CD4-positive, CD25-positive, alpha-beta regulatory T cell (primary cell): Measurements from ENCODE around the gene TRAPPC12. TPM values are rescaled to one million over a fixed set of nuclear protein-coding genes. Genes with fewer than 3 reads are reported as not detected.
"Not testable (repeated sequence)": the region's sequence is repeated elsewhere in the genome, so short reads cannot be mapped to it uniquely, and the experiment has no call there.

Experiments
- ATAC-seq, 2 donors: fragments of 150-1000 bp; cut with Tn5 transposase; one replicate each; pipeline ENCODE4 v1.10.0; 2021; ENCODE audit warnings: low read depth in 2 of 2, moderate number of reproducible peaks in 2 of 2, moderate library complexity in 1 of 2
- DNase-seq, 3 donors: peaks; one replicate each; pipeline versions ENCODE4 v3.0.0 to v3.0.0-alpha.2; 2012 to 2022; ENCODE audit warnings: mixed read lengths in 1 of 3
- H3K27ac ChIP-seq: one replicate; pipeline ENCODE4 v1.7.0; 2013; ENCODE audit warnings: mild to moderate bottlenecking, low read length; ENCODE audit not compliant: insufficient read depth, poor library complexity, severe bottlenecking
- H3K27me3 ChIP-seq: one replicate; pipeline ENCODE4 v1.7.0; 2013; ENCODE audit warnings: low read length; ENCODE audit not compliant: control insufficient read depth, insufficient read depth
- H3K36me3 ChIP-seq: one replicate; pipeline ENCODE4 v1.7.0; 2013; ENCODE audit warnings: mild to moderate bottlenecking, low read length, moderate library complexity; ENCODE audit not compliant: control insufficient read depth, insufficient read depth
- H3K4me1 ChIP-seq: 2 replicates; pipeline ENCODE4 v1.7.0; 2013; ENCODE audit warnings: mild to moderate bottlenecking, low read length; ENCODE audit not compliant: insufficient read depth, control insufficient read depth, poor library complexity, severe bottlenecking
- H3K4me3 ChIP-seq: one replicate; pipeline ENCODE4 v1.7.0; 2013; ENCODE audit warnings: low read depth, mild to moderate bottlenecking, low read length, moderate library complexity
- H3K9me3 ChIP-seq, 2 experiments: 1 replicate in 1 of 2; 2 replicates in 1 of 2; pipeline ENCODE4 v1.7.0; 2013; ENCODE audit warnings: low read length in 2 of 2, mild to moderate bottlenecking in 1 of 2, moderate library complexity in 1 of 2; ENCODE audit not compliant: control insufficient read depth in 2 of 2
- H3K27ac Mint-ChIP-seq, 3 donors: one replicate each; pipeline ENCODE4 v1.8.0; 2020 to 2022; ENCODE audit warnings: mild to moderate bottlenecking in 3 of 3, mixed read lengths in 3 of 3, moderate library complexity in 2 of 3
- H3K27me3 Mint-ChIP-seq: one replicate; pipeline ENCODE4 v1.8.0; 2022; ENCODE audit warnings: mild to moderate bottlenecking, mixed read lengths
- H3K36me3 Mint-ChIP-seq: one replicate; pipeline ENCODE4 v1.8.0; 2020; ENCODE audit warnings: mixed read lengths
- H3K4me1 Mint-ChIP-seq, 4 donors: one replicate each; pipeline ENCODE4 v1.8.0; 2020 to 2022; ENCODE audit warnings: mixed read lengths in 4 of 4, mild to moderate bottlenecking in 1 of 4
- H3K4me3 Mint-ChIP-seq, 4 donors: one replicate each; pipeline ENCODE4 v1.8.0; 2020 to 2022; ENCODE audit warnings: mild to moderate bottlenecking in 4 of 4, mixed read lengths in 4 of 4, moderate library complexity in 3 of 4
- H3K9me3 Mint-ChIP-seq, 7 donors: one replicate each; pipeline ENCODE4 v1.8.0; 2020 to 2022; ENCODE audit warnings: mixed read lengths in 7 of 7, mild to moderate bottlenecking in 3 of 7, moderate library complexity in 2 of 7
- polyA plus RNA-seq, 4 donors: library from polyadenylated mRNA; unstranded; fragments of 300-500 nt; fragmentation: Illumina TruSeq; gene quantifications; one replicate each; pipeline ENCODE4 v1.2.3, GENCODE V29; 2021
- total RNA-seq: library from RNA; stranded (reverse); gene quantifications from one replicate; pipeline ENCODE4 v1.2.3, GENCODE V29; 2022

Gene TRAPPC12
- total and polyA plus RNA-seq, 5 donors from 2014 or later: 30.5 to 97.3 (median 34.2) TPM

- not testable (repeated sequence) for H3K4me3 Mint-ChIP-seq, H3K9me3 Mint-ChIP-seq, ATAC-seq, H3K4me1 ChIP-seq, H3K9me3 ChIP-seq, H3K4me1 Mint-ChIP-seq, H3K27ac ChIP-seq, DNase-seq, H3K27me3 Mint-ChIP-seq, H3K27me3 ChIP-seq, H3K4me3 ChIP-seq
- peaks cover 73% of the 10 kb centered on the region for H3K36me3 ChIP-seq
- Mint-ChIP-seq H3K27ac (peak overlapping the region in 1 of 3 donors; percentile 84), H3K36me3 (peaks cover 53% of the 10 kb centered on the region)
Observed at GRCh38 chr2:3447186-3447585, 67.7 kb downstream of the TRAPPC12 start.

GRCh38 chr2:3447789-3448317, 68.4 kb downstream of the TRAPPC12 start:
- Histone ChIP-seq H3K9me3 (no peaks in the 10 kb centered on the region), H3K36me3 (peaks cover 80% of the 10 kb centered on the region), H3K4me1 (no peaks in the 10 kb centered on the region), H3K4me3 (no peak overlapping the region), H3K27ac (no peak overlapping the region), H3K27me3 (no peaks in the 10 kb centered on the region)
- ATAC-seq (no peak), DNase-seq (no peak)
- Mint-ChIP-seq H3K9me3 (no peaks in the 10 kb centered on the region), H3K4me1 (peaks cover 0 to 2% (median 2%) of the 10 kb centered on the region in 4 donors), H3K27ac (no peak overlapping the region), H3K27me3 (no peaks in the 10 kb centered on the region), H3K36me3 (peaks cover 49% of the 10 kb centered on the region), H3K4me3 (no peak overlapping the region)

- not testable (repeated sequence) for H3K9me3 Mint-ChIP-seq, H3K4me1 ChIP-seq, H3K27ac Mint-ChIP-seq, H3K4me1 Mint-ChIP-seq, H3K4me3 ChIP-seq, H3K27me3 Mint-ChIP-seq, ATAC-seq, H3K4me3 Mint-ChIP-seq, H3K27ac ChIP-seq, H3K9me3 ChIP-seq, H3K27me3 ChIP-seq, DNase-seq
- peaks cover 83% of the 10 kb centered on the region for H3K36me3 ChIP-seq
- peaks cover 47% of the 10 kb centered on the region for H3K36me3 Mint-ChIP-seq
Observed at GRCh38 chr2:3448441-3448911, 69.0 kb downstream of the TRAPPC12 start.

GRCh38 chr2:3449086-3449485, 69.6 kb downstream of the TRAPPC12 start:
- peaks cover 81% of the 10 kb centered on the region for H3K36me3 ChIP-seq
- H3K4me1 ChIP-seq: no peaks in the 10 kb centered on the region
- H3K4me3 ChIP-seq: no peak overlapping the region
- no peak overlapping the region for H3K4me3 Mint-ChIP-seq
- H3K27ac ChIP-seq: no peak overlapping the region
- no peaks in the 10 kb centered on the region for H3K9me3 ChIP-seq
- peaks cover 0 to 2% (median 1%) of the 10 kb centered on the region in 4 donors for H3K4me1 Mint-ChIP-seq
- no peak for DNase-seq
- H3K27me3 Mint-ChIP-seq: no peaks in the 10 kb centered on the region
- H3K27ac Mint-ChIP-seq: no peak overlapping the region
- H3K36me3 Mint-ChIP-seq: peaks cover 41% of the 10 kb centered on the region
- no peaks in the 10 kb centered on the region for H3K9me3 Mint-ChIP-seq
- ATAC-seq: no peak
- H3K27me3 ChIP-seq: no peaks in the 10 kb centered on the region

GRCh38 chr2:3449936-3450335, 70.4 kb downstream of the TRAPPC12 start:
- Mint-ChIP-seq H3K27ac (peak overlapping the region in 1 of 3 donors; percentile 52), H3K27me3 (no peaks in the 10 kb centered on the region), H3K4me3 (no peak overlapping the region), H3K36me3 (peaks cover 36% of the 10 kb centered on the region), H3K9me3 (no peaks in the 10 kb centered on the region), H3K4me1 (peaks cover 0 to 2% (median 1%) of the 10 kb centered on the region in 4 donors)
- Histone ChIP-seq H3K36me3 (peaks cover 78% of the 10 kb centered on the region), H3K27ac (no peak overlapping the region), H3K9me3 (no peaks in the 10 kb centered on the region), H3K4me3 (no peak overlapping the region), H3K4me1 (no peaks in the 10 kb centered on the region), H3K27me3 (no peaks in the 10 kb centered on the region)
- no peak for DNase-seq
- ATAC-seq: no peak

GRCh38 chr2:3450385-3451010, 71.0 kb downstream of the TRAPPC12 start:
- H3K27me3 ChIP-seq: no peaks in the 10 kb centered on the region
- H3K27ac ChIP-seq: no peak overlapping the region
- DNase-seq (no peak), ATAC-seq (no peak)
- H3K36me3 Mint-ChIP-seq: peaks cover 34% of the 10 kb centered on the region
- H3K9me3 ChIP-seq: no peaks in the 10 kb centered on the region
- H3K4me3 ChIP-seq: no peak overlapping the region
- H3K4me1 ChIP-seq: no peaks in the 10 kb centered on the region
- peak overlapping the region in 2 of 3 donors; percentile 36 to 56 for H3K27ac Mint-ChIP-seq
- peaks cover 0 to 2% (median 1%) of the 10 kb centered on the region in 4 donors for H3K4me1 Mint-ChIP-seq
- H3K4me3 Mint-ChIP-seq: no peak overlapping the region
- peaks cover 74% of the 10 kb centered on the region for H3K36me3 ChIP-seq
- H3K27me3 Mint-ChIP-seq: no peaks in the 10 kb centered on the region
- H3K9me3 Mint-ChIP-seq: no peaks in the 10 kb centered on the region

- peaks cover 0 to 2% (median 1%) of the 10 kb centered on the region in 4 donors for H3K4me1 Mint-ChIP-seq
- no peaks in the 10 kb centered on the region for H3K9me3 Mint-ChIP-seq
- no peak for ATAC-seq
- Histone ChIP-seq H3K9me3 (no peaks in the 10 kb centered on the region), H3K36me3 (peaks cover 74% of the 10 kb centered on the region), H3K27me3 (no peaks in the 10 kb centered on the region), H3K4me1 (no peaks in the 10 kb centered on the region), H3K27ac (no peak overlapping the region), H3K4me3 (no peak overlapping the region)
- peak overlapping the region; percentile 36 to 60 (median 56) for H3K27ac Mint-ChIP-seq
- peaks cover 34% of the 10 kb centered on the region for H3K36me3 Mint-ChIP-seq
- H3K4me3 Mint-ChIP-seq: no peak overlapping the region
- no peak for DNase-seq
- no peaks in the 10 kb centered on the region for H3K27me3 Mint-ChIP-seq
Observed at GRCh38 chr2:3451169-3451568, 71.7 kb downstream of the TRAPPC12 start.
